ENCODE measurements around the gene SLC7A10.
"Not testable (repeated sequence)": the region's sequence is repeated elsewhere in the genome, so short reads cannot be mapped to it uniquely, and the experiment has no call there.

SLC7A10 gene

GRCh38 chr19:33175156-33175782 lies 50.4 kb downstream of the SLC7A10 start:
- DNase-seq = no peak

GRCh38 chr19:33174186-33174585 lies 51.5 kb downstream of the SLC7A10 start:
- DNase-seq = no peak

DNA sequence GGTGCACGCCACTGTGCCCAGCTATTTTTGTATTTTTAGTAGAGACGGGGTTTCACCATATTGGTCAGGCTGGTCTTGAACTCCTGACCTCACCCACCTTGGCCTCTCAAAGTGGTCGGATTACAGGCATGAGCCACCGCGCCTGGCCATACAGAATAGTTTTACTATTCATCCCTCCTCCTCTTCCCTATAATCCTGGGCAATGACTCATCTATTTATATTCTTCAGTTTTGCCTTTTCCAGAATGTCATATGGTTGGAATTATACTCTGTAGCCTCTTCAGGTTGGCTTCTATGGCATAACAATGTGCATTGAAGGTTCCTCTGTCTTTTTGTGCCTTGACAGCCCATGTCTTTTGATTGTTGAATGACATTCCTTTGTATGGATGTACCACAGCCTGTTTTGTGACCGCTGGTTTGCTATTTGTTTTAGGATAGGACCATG lies 53.7 kb downstream of the SLC7A10 start:
- no peak for DNase-seq

- DNase-seq = no peak
Measured at GRCh38 chr19:33171222-33171795, 54.3 kb downstream of the SLC7A10 start.

DNA sequence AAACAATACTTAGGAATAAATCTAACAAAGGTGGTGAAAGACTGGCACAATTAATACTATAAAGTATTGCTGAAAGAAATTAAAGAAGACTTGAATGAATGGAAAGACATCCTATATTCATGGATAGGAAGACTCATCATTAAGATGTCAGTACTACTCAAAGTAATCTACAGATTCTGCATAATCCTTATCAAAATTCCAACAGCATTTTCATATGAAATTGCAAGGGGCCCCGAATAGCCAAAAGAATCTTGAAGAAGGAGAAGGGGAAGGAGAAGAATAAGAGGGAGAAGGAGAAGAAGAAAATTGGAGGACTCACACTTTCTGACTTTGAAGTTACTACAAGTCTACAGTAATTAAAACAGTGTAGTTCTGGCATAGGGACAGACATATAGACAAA lies 57.1 kb downstream of the SLC7A10 start:
- no peak for DNase-seq

- no peak for DNase-seq
Measured at GRCh38 chr19:33167438-33167837, 58.2 kb downstream of the SLC7A10 start.

DNA sequence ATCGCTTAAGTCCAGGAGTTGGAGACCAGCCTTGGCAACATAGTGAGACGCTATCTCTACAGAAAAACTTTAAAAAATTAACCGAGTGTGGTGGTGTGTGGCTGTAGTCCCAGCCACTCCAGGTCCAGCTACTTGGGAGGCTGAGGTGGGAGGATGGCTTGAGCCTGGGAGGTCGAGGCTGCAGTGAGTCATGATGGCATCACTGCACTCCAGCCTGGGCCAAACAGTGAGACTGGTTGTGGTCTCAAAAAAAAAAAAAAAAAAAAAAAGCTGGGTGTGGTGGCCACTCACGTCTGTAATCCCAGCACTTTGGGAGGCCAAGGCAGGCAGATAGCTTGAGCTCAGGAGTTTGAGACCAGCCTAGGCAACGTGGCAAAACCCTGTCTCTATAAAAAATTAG lies 59.6 kb downstream of the SLC7A10 start:
- not testable (repeated sequence) for DNase-seq

GRCh38 chr19:33163481-33163880 lies 62.2 kb downstream of the SLC7A10 start:
- DNase-seq = no peak

DNA sequence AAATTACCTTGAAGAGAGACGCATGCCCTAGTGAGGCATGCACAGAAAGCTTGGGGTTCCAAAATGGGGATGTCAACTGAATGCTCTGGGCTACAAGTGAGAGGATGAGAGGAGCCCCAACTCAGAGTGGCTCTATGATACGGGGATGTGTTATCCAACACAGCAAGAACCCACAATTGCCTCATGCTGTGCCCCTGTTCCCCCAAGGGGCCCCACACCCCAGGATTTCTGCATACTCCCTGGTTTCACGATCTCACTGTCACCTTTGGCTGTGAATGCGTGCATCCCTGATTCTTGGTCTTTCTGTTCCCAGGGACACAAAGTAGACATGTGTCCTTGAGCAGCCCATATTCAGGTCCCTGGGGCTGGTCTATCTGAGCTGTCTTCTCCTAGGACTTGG lies 64.4 kb downstream of the SLC7A10 start:
- DNase-seq = no peak

DNA sequence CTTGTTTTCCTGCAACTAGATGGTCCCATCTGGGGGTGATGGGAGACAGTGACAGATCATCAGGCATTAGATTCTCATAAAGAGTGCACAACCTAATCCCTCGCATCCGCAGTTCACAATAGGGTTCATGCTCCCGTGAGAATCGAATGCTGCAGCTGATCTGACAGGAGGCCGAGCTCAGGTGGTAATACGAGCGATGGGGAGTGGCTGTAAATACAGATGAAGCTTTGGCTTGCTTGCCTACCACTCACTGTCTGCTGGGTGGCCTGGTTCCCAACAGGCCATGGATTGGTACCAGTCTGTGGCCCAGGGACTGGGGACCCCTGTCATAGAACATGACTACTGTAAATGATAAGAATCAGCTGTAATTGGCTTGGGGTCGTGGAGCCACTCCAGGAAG lies 65.8 kb downstream of the SLC7A10 start:
- no peak for DNase-seq

- no peak for DNase-seq
Measured at GRCh38 chr19:33159149-33159548, 66.5 kb downstream of the SLC7A10 start.
